ENCODE results near the gene ALS2. TPM values are rescaled to one million over a fixed set of nuclear protein-coding genes. Genes with fewer than 3 reads are reported as not detected.

Gene ALS2
- total RNA-seq, 1 donor from 2014 or later: 23.5 TPM

DNA sequence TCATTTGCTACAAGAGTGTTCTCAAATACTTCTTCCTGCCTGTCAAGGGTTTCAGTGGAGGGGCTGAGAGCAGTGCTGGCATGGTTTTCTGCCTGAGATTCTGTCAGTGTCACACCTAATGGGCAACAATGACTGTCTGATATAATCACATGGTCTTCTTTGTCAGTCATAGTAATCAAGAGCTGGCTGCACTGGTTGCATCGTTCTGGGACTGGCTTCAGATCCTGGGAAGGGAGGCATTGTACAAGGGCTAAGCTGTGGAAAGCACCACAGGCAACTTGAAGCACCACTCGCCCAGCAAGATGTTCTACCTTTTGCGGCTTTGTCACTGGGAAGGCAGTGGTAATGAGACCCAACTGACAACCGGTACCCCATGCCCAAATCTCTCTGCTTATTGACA lies 19.6 kb downstream of the ALS2 start:
- DNase-seq (ENCODE audit: extremely low read depth, low read depth, low spot score): no peak

DNA sequence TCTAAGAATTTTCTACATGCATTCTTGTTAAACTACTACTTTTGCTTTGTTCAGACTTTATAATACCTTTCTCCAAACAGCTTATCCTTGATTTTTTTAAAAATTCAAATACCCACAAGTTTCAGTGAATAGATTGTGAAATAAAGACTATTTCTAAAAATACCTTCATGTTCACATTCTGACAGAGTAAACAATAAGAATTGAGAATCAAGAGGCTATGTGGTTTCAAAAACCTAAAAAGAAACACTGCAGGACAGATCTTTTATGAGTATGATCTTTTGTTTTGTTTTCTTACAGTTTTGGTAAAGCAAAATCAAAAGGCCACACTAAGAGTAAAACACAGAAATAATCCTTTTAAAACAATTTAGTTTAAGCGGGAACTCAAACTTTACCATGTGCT lies 21.2 kb downstream of the ALS2 start:
- no peak for DNase-seq (ENCODE audit: extremely low read depth, low read depth, low spot score)

GRCh38 chr2:201758873-201759272 lies 21.9 kb downstream of the ALS2 start:
- no peak for DNase-seq (ENCODE audit: extremely low read depth, low read depth, low spot score)

- DNase-seq (ENCODE audit: extremely low read depth, low read depth, low spot score): no peak
These were observed 22.5 kb downstream of the ALS2 start for GRCh38 chr2:201758234-201758633.

- DNase-seq (ENCODE audit: extremely low read depth, low read depth, low spot score): no peak
These were observed 25.9 kb downstream of the ALS2 start for GRCh38 chr2:201754717-201755415.

DNA sequence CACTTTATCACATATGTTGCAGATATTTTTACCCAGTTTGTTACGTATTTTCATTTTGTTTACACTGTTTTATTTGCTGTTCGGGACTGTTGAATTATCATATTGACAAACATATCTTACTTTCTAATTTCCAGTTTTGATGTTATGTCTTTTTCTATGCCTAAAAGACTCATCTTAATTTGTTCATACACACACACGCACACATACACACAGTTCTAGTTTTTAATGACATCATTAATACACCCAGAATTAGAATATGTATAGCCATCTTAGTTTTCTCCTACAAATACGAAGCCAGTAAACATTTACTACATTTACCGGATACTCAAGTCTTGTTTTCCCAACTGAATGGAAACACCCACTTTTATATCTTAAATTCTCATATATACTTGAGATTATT lies 29.2 kb downstream of the ALS2 start:
- DNase-seq (ENCODE audit: extremely low read depth, low read depth, low spot score): no peak

DNA sequence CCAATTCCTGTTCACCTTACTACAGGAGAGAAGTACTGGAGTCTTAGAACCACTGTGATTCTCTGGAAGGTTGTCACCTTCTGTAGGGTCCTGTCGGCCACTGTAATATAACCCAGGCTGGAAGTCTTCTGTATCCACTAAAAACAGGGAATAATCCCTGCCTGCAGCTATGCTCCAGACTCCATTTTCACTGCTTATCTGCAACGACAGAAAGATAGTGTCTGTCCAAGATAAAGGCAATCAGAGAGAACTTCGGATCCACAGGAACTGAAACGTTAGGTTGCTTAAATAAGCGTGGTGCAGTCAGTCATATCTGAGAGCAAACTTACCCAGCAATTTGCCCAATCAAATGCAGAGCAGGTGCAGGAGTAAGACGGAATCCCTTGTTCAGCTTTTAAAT lies 34.2 kb downstream of the ALS2 start:
- no peak for DNase-seq (ENCODE audit: extremely low read depth, low read depth, low spot score)

GRCh38 chr2:201735486-201735885 lies 45.2 kb downstream of the ALS2 start:
- peak; percentile 47 for DNase-seq (ENCODE audit: extremely low read depth, low read depth, low spot score)

GRCh38 chr2:201734111-201734510 lies 46.6 kb downstream of the ALS2 start:
- no peak for DNase-seq (ENCODE audit: extremely low read depth, low read depth, low spot score)

DNA sequence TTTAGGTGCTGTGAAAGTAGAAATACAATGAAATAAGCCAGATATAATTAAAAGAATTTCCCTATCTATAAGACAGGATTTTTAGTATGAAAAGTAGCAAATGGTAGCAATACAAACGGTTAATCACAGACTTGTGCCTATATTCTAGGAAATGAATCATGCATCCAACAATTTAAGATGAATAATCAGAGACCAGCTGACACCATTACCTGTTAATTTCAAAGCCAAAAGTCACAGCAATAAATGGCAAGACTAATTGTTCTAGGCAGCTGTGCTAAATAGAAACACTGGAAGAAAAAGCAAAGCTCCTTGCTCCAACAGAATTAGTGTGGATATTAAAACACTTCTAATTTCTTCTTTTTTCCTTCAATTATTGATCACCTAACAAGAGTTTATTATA lies 47.2 kb downstream of the ALS2 start:
- DNase-seq (ENCODE audit: extremely low read depth, low read depth, low spot score): peak; percentile 37

GRCh38 chr2:201730651-201731285 lies 50.0 kb downstream of the ALS2 start:
- no peak for DNase-seq (ENCODE audit: extremely low read depth, low read depth, low spot score)

- no peak for DNase-seq (ENCODE audit: extremely low read depth, low read depth, low spot score)
These were observed 65.3 kb downstream of the ALS2 start for GRCh38 chr2:201715459-201715858.

- DNase-seq (ENCODE audit: extremely low read depth, low read depth, low spot score): no peak
These were observed 68.0 kb downstream of the ALS2 start for GRCh38 chr2:201712726-201713125.

- DNase-seq (ENCODE audit: extremely low read depth, low read depth, low spot score): no peak
These were observed 71.0 kb downstream of the ALS2 start for GRCh38 chr2:201709747-201710146.

DNA sequence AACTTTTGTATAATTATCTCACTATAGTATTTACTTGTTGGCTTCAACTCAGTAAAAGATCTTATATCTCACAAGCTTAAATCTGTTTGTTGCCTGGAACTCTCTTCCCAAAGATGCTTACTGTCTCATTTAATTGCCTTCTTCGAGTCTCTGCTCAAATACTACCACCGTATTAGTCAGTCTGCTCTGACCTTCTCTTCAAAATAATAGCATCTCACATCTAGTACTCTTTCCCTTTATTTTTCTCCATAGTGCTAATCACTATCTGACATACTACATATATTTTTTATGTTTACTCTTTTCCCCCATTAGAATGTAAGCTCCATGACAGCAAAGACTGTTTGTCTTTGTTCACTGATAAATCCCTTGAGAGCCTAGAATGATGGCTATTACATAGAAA lies 71.7 kb downstream of the ALS2 start:
- DNase-seq (ENCODE audit: extremely low read depth, low read depth, low spot score): no peak

DNA sequence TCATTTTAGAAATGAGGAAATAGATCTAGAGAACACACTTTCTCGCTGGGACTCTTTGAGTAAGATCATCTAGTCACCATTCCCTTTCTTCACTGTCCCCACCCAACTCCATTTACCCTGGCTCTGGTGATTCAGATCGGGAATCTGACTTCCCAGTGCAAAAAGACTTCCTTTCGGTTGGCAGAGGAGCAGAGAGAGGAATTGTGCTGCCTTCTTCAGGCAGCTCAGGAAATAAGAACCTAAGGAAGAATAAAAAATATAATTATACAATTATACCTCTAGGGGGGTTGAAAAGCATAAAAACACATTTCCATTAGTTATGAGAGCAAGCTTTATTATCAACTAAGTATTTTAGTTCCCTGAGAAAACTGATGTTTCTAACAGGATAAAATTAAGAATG lies 73.0 kb downstream of the ALS2 start:
- no peak for DNase-seq (ENCODE audit: extremely low read depth, low read depth, low spot score)

DNA sequence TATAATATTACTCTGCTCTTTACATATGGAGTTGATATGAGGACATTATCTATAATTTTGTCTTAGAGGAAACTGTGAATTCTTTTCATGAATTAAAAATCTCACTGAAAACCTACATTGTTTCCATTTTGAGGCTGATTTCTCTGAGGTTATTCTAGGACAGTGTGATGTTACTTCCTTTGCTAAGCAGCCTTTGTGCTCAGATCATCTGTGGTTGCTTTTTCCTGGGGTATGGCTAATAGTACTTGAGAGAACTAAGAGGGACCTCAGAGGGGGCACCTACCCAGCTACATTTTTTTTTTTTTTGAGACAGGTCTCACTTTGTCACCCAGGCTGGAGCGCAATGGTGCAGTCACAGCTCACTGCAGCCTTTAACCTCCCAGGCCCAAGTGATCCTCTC lies 73.6 kb downstream of the ALS2 start:
- DNase-seq (ENCODE audit: extremely low read depth, low read depth, low spot score): no peak

GRCh38 chr2:201704536-201704935 lies 76.2 kb downstream of the ALS2 start:
- DNase-seq (ENCODE audit: extremely low read depth, low read depth, low spot score): no peak

DNA sequence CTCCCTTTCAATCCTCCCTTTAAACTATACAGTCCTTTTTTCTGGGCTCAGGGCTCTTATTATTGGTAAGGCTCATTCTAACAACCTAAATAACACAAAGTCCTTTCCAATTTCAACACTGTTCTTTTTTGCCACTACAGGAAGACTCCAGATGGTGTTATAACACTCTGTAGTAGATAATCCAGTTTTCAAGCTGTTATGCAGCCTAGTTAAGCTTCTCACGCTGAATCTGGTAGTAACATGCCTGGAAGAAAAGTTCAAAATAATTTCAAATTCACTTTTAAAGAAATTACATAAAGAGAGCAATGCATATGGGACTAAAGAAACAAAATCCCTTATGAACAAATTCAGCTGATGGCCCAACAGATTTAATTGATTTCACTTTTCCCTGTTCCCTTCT lies 79.1 kb downstream of the ALS2 start:
- DNase-seq (ENCODE audit: extremely low read depth, low read depth, low spot score): no peak

GRCh38 chr2:201699416-201699815 lies 81.3 kb downstream of the ALS2 start:
- DNase-seq (ENCODE audit: extremely low read depth, low read depth, low spot score): no peak

DNA sequence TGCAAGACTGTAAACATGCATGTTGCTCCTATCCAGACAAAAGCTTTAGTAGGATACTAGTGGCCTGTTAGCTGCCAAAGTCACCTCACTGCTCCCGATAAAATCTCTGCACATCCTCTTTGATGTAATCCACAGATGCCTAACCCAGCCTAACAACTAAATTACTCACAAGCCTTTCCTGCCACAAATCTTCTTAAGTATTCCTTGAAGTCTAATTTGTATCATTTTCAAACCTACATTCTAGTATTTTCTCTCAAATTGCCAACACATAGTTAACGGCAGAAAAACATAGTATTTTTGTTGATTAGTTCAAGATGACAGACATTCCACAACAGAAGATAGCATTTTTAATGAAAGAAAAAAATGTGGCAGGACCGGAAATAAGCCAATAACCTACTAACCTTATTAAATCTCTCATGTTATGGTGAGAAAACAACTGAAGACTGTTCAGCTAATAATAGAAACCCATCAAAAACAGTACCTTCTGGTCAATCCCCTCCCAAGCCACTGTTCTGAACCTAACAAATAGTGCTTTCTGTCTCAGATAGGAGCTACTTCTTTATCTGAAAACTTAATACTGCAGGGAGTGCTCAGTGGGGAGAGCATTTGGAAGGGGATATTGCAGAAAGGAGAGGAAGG lies 82.0 kb downstream of the ALS2 start, which contains the start of gene MPP4:
Gene MPP4, minus strand, starts transcription at position 57 of the 639 bp plus-strand sequence. CDS start 4,690 bp downstream, outside the sequence.
- DNase-seq (ENCODE audit: extremely low read depth, low read depth, low spot score): peak; percentile 48

GRCh38 chr2:201697899-201698298 lies 82.8 kb downstream of the ALS2 start:
- DNase-seq (ENCODE audit: extremely low read depth, low read depth, low spot score): peak; percentile 70
